Measurements from ENCODE around the gene KRTAP5-3. TPM values are rescaled to one million over a fixed set of nuclear protein-coding genes. Genes with fewer than 3 reads are reported as not detected.
"Not testable (repeated sequence)": the region's sequence is repeated elsewhere in the genome, so short reads cannot be mapped to it uniquely, and the experiment has no call there.

Gene KRTAP5-3
- total RNA-seq, 4 donors from 2014 or later, result 16.2 TPM; not detected in 3

DNA sequence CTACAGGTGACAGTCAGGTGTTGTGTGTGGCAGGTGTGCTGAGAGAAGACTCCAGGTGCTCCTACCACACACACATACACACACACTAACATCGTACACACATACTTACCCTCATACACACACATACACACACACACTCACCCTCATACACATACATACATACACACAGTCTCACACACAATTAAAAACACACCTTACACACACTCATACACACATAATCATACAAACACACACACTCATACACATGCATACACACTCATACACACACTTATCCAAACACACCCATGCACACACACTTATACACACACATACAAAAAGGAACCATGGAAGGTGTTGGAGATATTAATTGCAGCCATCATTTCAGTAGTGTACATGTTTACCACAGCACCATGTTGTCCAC lies 4.6 kb downstream of the KRTAP5-3 start:
- DNase-seq (ENCODE audit: low spot score in 2 of 2), result no peak
- 77 to 87% methylated on average over 1 of the region's 1 CpG for WGBS, 2 donors
- intact Hi-C loops (cut with DNase I; ENCODE audit: low total_unique reads), result no loop called here
- TF ChIP-seq, protein P1, sequence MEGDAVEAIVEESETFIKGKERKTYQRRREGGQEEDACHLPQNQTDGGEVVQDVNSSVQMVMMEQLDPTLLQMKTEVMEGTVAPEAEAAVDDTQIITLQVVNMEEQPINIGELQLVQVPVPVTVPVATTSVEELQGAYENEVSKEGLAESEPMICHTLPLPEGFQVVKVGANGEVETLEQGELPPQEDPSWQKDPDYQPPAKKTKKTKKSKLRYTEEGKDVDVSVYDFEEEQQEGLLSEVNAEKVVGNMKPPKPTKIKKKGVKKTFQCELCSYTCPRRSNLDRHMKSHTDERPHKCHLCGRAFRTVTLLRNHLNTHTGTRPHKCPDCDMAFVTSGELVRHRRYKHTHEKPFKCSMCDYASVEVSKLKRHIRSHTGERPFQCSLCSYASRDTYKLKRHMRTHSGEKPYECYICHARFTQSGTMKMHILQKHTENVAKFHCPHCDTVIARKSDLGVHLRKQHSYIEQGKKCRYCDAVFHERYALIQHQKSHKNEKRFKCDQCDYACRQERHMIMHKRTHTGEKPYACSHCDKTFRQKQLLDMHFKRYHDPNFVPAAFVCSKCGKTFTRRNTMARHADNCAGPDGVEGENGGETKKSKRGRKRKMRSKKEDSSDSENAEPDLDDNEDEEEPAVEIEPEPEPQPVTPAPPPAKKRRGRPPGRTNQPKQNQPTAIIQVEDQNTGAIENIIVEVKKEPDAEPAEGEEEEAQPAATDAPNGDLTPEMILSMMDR (IDR thresholded peaks at IDR 0.05), result no peak
- TF ChIP-seq POLR2A (IDR thresholded peaks at IDR 0.05), result no peak
- no peak overlapping the region for H3K4me3 ChIP-seq (ENCODE audit: low read depth, poor library complexity, severe bottlenecking)

DNA sequence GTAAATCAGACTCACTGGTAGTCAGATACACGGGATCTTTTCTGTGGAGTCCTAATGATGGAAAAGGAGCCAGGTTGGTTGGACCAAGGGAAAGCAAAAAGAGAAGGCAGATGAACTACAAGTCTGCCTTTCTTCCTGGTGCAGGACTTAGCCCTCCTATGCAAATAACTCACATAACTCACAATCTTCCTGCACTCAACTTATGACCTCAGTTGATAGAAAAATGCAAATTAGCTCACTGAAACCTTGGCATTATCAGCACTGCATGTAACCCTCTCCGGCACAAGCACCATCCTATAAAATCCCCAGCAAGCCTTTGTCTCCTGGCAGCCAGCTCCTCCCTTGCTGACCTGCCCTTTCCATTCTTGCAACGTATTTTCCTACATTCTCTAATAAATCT lies 6.6 kb downstream of the KRTAP5-3 start:
- H3K4me3 ChIP-seq (ENCODE audit: low read depth, poor library complexity, severe bottlenecking); DNase-seq (ENCODE audit: low spot score in 2 of 2); intact Hi-C loops (cut with DNase I; ENCODE audit: low total_unique reads): not testable (repeated sequence)
- 71 to 73% methylated on average over 3 of the region's 3 CpGs for WGBS, 2 donors

DNA sequence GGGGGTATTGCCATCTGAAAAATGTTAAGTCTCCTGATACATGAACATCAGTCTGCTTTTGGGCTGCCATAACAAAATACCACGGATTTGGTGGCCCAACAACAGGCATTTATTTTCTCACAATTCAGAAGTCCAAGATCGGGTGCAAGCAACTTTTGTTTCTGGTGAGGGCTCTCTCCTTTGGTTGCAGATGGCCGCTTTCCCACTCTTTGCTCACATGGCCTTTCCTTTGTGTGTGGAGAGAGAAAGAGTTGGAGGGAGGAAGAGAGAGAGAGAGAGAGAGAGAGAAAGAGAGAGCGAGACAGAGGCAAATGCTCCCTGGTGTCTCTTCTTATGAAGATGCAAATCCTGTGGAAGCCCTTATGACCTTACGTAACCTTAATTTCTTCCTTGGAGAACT lies 7.6 kb downstream of the KRTAP5-3 start:
- WGBS, 2 donors, result 73 to 82% methylated on average over 5 of the region's 5 CpGs
- no peak overlapping the region for H3K4me3 ChIP-seq (ENCODE audit: low read depth, poor library complexity, severe bottlenecking)
- DNase-seq (ENCODE audit: low spot score in 2 of 2), result no peak
- intact Hi-C loops (cut with DNase I; ENCODE audit: low total_unique reads), result no loop called here
- no peak for TF ChIP-seq POLR2A (IDR thresholded peaks at IDR 0.05)
- TF ChIP-seq, protein P1 (IDR thresholded peaks at IDR 0.05), result no peak

- TF ChIP-seq, protein P1 (IDR thresholded peaks at IDR 0.05), result no peak
- TF ChIP-seq POLR2A (IDR thresholded peaks at IDR 0.05), result no peak
- 43 to 56% methylated on average over 5 to 6 of the region's 6 CpGs for WGBS, 2 donors
- no peak overlapping the region for H3K4me3 ChIP-seq (ENCODE audit: low read depth, poor library complexity, severe bottlenecking)
- no peak for DNase-seq (ENCODE audit: low spot score in 2 of 2)
- intact Hi-C loops (cut with DNase I; ENCODE audit: low total_unique reads), result no loop called here
These were observed 9.4 kb downstream of the KRTAP5-3 start for GRCh38 chr11:1598816-1599215.

DNA sequence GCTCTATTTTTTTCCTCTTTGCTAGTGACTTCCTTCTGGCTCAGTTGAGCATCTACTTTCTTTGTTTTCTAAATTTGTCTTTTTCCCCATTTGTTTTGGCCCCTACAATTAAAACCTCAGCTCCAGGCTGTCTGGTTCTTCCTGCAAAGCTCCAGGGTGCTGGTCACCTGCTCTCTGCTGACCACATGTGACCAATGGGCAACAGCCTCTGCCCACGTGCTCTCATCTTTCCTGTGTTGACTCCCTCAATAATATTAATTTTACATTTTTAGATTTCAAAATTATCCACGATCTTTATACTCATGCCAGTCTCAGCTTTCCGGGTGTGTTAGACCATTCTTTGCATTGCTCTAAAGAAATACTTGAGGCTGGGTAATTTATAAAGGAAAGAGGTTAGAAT lies 9.9 kb downstream of the KRTAP5-3 start:
- WGBS, 2 donors, result 76 to 87% methylated on average over 3 of the region's 3 CpGs
- H3K4me3 ChIP-seq (ENCODE audit: low read depth, poor library complexity, severe bottlenecking); intact Hi-C loops (cut with DNase I; ENCODE audit: low total_unique reads); DNase-seq (ENCODE audit: low spot score in 2 of 2): not testable (repeated sequence)

DNA sequence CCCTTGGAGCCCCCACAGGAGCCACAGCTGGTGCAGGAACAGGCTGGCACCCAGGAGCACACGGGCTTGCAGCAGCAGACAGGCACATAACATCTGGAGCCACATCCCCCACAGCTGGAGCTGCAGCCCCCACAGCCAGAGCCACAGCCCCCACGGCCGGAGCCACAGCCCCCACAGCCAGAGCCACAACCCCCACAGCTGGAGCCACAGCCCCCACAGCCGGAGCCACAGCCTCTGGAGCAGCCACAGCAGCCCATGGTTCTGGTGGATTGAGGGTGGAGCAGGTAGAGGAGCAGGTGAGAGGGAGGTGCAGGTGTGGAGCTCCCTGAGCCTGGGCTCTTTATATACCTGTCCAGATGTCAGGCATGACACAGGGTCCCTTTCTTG lies 10.3 kb downstream of the KRTAP5-3 start, which contains the start of gene KRTAP5-2:
TSS of gene KRTAP5-2 (minus strand) at position 301 of the 387 bp plus-strand sequence. CDS start at position 257, 44 bp downstream.
- H3K4me3 ChIP-seq (ENCODE audit: low read depth, poor library complexity, severe bottlenecking), result no peak within 1 kb of the TSS
- no peak for TF ChIP-seq POLR2A (IDR thresholded peaks at IDR 0.05)
- WGBS, 2 donors, result 50 to 59% methylated on average over 1 to 3 of the region's 4 CpGs
- intact Hi-C loops (cut with DNase I; ENCODE audit: low total_unique reads), result no loop called here
- DNase-seq (ENCODE audit: low spot score in 2 of 2), result no peak

DNA sequence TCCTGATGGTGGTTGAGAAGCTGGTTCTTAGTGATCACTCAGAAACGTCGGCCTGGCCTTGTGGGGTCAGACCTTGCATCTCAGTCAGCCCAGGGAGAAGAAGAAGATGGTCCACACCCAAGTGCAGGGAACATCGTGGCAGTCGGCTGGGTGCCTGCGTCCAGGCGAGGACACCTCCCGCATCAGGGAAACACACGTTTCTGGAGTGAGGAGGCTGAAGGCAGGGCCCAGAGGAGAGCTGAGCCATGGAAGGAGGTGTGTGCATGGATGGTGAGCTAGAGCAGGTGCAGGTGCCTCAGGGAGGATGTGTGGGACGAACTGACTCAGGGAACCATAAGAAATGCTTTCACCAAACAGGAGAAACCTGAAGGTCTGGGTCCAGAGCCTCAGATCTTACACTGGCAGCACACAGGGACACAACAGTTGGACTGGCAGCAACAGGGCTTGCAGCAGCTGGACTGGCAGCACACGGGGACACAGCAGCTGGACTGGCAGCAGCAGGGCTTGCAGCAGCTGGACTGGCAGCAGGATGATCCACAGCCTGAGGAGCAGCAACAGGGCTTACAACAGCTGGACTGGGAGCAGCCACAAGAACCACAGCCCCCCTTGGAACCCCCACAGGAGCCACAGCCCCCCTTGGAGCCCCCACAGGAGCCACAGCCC lies 10.8 kb downstream of the KRTAP5-3 start:
- intact Hi-C loops (cut with DNase I; ENCODE audit: low total_unique reads), result no loop called here
- 72 to 81% methylated on average over 10 of the region's 10 CpGs for WGBS, 2 donors
- H3K4me3 ChIP-seq (ENCODE audit: low read depth, poor library complexity, severe bottlenecking), result no peak overlapping the region
- no peak for DNase-seq (ENCODE audit: low spot score in 2 of 2)
- TF ChIP-seq, protein P1 (IDR thresholded peaks at IDR 0.05), result no peak
- TF ChIP-seq POLR2A (IDR thresholded peaks at IDR 0.05), result no peak

DNA sequence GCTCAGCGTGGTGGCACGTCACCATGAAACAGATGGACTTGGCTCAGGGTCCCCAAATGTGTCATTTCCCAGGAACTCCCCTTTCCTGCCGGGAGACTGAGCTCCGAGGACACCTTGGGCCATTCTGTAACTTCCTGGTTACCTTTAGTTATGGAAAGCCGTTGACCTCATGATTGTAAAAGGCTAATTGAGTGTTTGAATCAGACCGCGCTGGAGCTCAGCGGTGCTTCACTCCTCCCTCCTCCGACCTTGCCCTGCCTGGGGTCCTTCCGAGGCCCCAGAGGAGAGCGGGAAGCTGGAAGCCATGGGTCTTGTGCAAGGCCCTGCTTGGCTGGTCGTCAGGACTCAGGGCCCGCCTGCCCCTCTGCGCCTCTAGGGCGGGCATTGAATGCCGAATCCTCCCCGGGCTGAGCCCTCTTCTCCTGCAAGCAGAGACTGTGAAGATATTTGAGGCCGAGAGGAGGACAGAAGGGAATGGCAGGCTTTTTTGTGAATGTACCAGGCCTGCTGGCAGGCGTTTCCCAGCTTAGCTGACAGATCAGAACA lies 11.6 kb downstream of the KRTAP5-3 start:
- DNase-seq (ENCODE audit: low spot score in 2 of 2); intact Hi-C loops (cut with DNase I; ENCODE audit: low total_unique reads); H3K4me3 ChIP-seq (ENCODE audit: low read depth, poor library complexity, severe bottlenecking): not testable (repeated sequence)
- 63 to 69% methylated on average over 19 of the region's 19 CpGs for WGBS, 2 donors

- intact Hi-C loops (cut with DNase I; ENCODE audit: low total_unique reads), result not testable (repeated sequence)
These were observed 12.2 kb downstream of the KRTAP5-3 start for GRCh38 chr11:1595994-1596575.

More at GRCh38 chr11:1595994-1596575, 12.2 kb downstream of the KRTAP5-3 start:
- 52 to 66% methylated on average over 11 of the region's 11 CpGs for WGBS, 2 donors
- H3K4me3 ChIP-seq (ENCODE audit: low read depth, poor library complexity, severe bottlenecking); DNase-seq (ENCODE audit: low spot score in 2 of 2): not testable (repeated sequence)

All from lower leg skin (tissue), 4 donors.